Measurements from ENCODE around the gene SPAST.
"Not testable (repeated sequence)": the region's sequence is repeated elsewhere in the genome, so short reads cannot be mapped to it uniquely, and the experiment has no call there.

SPAST gene, protein sequence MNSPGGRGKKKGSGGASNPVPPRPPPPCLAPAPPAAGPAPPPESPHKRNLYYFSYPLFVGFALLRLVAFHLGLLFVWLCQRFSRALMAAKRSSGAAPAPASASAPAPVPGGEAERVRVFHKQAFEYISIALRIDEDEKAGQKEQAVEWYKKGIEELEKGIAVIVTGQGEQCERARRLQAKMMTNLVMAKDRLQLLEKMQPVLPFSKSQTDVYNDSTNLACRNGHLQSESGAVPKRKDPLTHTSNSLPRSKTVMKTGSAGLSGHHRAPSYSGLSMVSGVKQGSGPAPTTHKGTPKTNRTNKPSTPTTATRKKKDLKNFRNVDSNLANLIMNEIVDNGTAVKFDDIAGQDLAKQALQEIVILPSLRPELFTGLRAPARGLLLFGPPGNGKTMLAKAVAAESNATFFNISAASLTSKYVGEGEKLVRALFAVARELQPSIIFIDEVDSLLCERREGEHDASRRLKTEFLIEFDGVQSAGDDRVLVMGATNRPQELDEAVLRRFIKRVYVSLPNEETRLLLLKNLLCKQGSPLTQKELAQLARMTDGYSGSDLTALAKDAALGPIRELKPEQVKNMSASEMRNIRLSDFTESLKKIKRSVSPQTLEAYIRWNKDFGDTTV
- total RNA-seq: 29.2 to 41.8 (median 33.3) reads per million in 3 donors

DNA sequence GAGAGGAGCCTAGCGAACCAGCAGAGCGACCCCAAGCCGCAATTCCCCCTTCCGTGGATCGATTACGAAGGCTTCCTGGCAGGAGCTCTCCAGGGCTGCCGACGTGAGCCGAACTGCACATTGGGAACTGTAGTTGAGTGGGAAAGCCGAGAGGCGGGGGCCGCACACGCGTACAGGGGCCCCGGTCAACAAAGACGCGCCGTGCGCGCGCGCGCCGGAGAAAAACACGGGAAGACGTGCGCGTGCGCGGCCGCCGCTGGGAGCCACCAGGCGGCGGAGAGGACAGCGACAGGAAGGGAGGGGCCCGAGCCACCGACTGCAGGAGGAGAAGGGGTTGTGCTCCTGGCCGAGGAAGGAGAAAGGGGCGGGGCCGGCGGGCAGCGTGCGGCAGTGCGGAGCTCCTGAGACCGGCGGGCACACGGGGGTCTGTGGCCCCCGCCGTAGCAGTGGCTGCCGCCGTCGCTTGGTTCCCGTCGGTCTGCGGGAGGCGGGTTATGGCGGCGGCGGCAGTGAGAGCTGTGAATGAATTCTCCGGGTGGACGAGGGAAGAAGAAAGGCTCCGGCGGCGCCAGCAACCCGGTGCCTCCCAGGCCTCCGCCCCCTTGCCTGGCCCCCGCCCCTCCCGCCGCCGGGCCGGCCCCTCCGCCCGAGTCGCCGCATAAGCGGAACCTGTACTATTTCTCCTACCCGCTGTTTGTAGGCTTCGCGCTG, at the start of gene SPAST:
TSS of gene SPAST (plus strand) at position 247 of the 711 bp plus-strand sequence. CDS start at position 523, 276 bp downstream.
- peak; percentile 90 to 94 (median 94) for DNase-seq
- peak within 1 kb of the TSS; percentile 69 for H3K4me3 ChIP-seq (ENCODE audit: insufficient read depth, low read depth, low read length, poor library complexity, severe bottlenecking)
- peak within 1 kb of the TSS; percentile 79 for H3K27ac ChIP-seq (ENCODE audit: insufficient read depth, low read length, poor library complexity, severe bottlenecking)
- no peaks in the 10 kb centered on the region for H3K36me3 ChIP-seq (ENCODE audit: control insufficient read depth, insufficient read depth, low read length)
- H3K9me3 ChIP-seq (ENCODE audit: control insufficient read depth, low read length): no peaks in the 10 kb centered on the region
- H3K27me3 ChIP-seq (replicated peaks; ENCODE audit: control insufficient read depth, insufficient read depth, low read length, poor library complexity, severe bottlenecking): no peaks in the 10 kb centered on the region
- peaks cover 8% of the 10 kb centered on the region for H3K4me1 ChIP-seq (ENCODE audit: control insufficient read depth, insufficient read depth, low read length, poor library complexity, severe bottlenecking)

DNA sequence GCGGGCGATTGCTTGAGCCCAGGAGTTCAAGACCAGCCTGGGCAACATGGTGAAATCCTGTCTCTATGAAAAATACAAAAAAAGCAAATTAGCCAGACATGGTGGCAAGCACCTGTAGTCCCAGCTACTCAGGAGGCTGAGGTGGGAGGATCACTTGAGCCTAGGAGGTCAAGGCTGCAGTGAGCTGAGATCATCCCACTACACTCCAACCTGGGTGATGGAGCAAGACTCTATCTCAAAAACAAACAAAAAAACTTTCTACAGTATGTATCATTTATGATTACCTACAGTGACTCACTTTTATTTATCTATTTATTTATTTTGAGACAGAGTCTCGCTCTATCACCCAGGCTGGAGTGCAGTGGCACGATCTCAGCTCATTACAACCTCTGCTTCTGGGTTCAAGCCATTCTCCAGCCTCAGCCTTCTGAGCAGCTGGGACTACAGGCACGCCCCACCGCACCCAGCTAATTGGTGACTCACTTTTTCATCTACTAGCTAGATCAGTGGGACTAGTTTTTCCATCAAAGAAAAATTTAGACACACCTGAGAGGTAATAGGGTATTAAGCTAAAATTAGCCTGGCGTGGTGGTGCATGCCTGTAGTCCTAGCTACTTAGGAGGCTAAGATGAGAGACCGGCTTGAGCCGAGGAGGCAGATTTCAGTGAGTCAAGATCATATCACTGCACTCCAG, 44.4 kb upstream of the SPAST start:
- not testable (repeated sequence) for H3K9me3 ChIP-seq (ENCODE audit: control insufficient read depth, low read length); H3K4me3 ChIP-seq (ENCODE audit: insufficient read depth, low read depth, low read length, poor library complexity, severe bottlenecking); H3K27me3 ChIP-seq (replicated peaks; ENCODE audit: control insufficient read depth, insufficient read depth, low read length, poor library complexity, severe bottlenecking); H3K27ac ChIP-seq (ENCODE audit: insufficient read depth, low read length, poor library complexity, severe bottlenecking); H3K4me1 ChIP-seq (ENCODE audit: control insufficient read depth, insufficient read depth, low read length, poor library complexity, severe bottlenecking); H3K36me3 ChIP-seq (ENCODE audit: control insufficient read depth, insufficient read depth, low read length); DNase-seq

DNA sequence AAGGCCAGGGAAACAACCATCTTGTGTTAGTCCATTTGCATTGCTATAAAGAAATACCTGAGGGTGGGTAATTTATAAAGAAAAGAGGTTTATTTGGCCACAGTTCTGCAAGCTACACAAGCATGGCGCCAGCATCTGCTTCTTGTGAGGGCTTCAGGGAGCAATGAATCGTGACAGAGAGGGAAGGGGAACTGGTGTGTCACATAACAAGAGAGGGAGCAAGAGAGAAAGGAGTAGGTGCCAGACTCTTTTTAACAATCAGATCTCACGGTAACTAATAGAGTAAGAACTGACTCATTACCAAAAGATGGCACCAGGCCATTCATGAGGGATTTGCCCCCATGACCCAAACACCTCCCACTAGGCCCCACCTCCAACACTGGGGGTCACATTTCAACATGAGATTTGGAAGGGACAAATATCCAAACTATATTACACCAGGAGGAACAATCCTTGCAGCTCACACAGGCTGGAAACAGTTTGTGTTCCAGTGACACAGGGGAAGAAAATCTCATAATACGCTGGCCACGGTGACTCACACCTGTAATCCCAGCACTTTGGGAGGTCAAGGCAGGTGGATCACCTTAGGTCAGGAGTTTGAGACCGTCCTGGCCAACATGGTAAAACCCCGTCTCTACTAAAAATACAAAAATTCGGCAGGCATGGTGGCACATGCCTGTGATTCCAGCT, 29.0 kb upstream of the SPAST start:
- H3K4me3 ChIP-seq (ENCODE audit: insufficient read depth, low read depth, low read length, poor library complexity, severe bottlenecking); H3K27me3 ChIP-seq (replicated peaks; ENCODE audit: control insufficient read depth, insufficient read depth, low read length, poor library complexity, severe bottlenecking); H3K4me1 ChIP-seq (ENCODE audit: control insufficient read depth, insufficient read depth, low read length, poor library complexity, severe bottlenecking); H3K36me3 ChIP-seq (ENCODE audit: control insufficient read depth, insufficient read depth, low read length); H3K27ac ChIP-seq (ENCODE audit: insufficient read depth, low read length, poor library complexity, severe bottlenecking); H3K9me3 ChIP-seq (ENCODE audit: control insufficient read depth, low read length); DNase-seq: not testable (repeated sequence)

DNA sequence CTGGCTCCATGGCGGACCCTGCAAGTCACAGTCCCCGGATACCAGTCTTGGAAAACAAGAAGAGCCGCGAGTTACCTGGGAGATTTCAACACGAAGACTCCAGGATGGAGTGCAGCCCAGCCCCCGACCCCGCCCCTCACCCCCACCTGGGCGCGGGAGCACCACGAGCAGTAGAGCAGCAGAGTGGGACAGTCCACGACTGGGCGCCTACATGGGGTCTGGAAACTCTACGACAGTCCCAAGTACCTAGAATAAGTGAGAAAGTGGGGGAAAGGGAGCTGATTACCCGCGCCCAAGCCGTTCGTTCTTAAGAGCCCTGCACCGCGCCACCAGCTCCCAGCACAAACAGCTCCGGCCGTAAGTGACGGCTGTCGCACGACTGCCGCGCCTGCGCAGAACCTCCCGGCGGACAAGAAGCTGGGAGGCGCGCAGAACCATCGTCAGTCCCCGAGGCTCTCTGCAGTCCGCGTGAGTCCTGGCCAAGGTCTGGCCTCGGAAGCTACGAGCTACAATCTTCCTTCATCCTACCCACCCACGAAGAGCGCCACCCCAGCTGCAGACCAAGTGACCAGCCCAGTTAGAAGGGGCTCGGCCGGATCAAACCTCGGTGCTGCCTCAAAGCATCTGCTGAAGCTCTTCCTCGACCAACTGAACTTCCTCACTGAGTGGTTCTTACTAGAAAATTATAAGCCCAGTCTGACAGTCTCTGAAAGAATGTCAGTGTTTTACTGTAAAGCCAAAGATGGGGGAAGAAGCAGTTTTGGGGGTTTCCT, 23.7 kb upstream of the SPAST start, which contains the start of gene DPY30:
TSS of gene DPY30 (minus strand) at position 359 of the 773 bp plus-strand sequence. CDS start at position 10, 349 bp downstream.
- DNase-seq: peak; percentile 77 to 83 (median 80)
- Histone ChIP-seq H3K27ac (ENCODE audit: insufficient read depth, low read length, poor library complexity, severe bottlenecking) (peak within 1 kb of the TSS; percentile 70), H3K9me3 (ENCODE audit: control insufficient read depth, low read length) (no peaks in the 10 kb centered on the region), H3K4me1 (ENCODE audit: control insufficient read depth, insufficient read depth, low read length, poor library complexity, severe bottlenecking) (no peaks in the 10 kb centered on the region), H3K36me3 (ENCODE audit: control insufficient read depth, insufficient read depth, low read length) (no peaks in the 10 kb centered on the region), H3K27me3 (replicated peaks; ENCODE audit: control insufficient read depth, insufficient read depth, low read length, poor library complexity, severe bottlenecking) (no peaks in the 10 kb centered on the region), H3K4me3 (ENCODE audit: insufficient read depth, low read depth, low read length, poor library complexity, severe bottlenecking) (peak within 1 kb of the TSS; percentile 58)

DNA sequence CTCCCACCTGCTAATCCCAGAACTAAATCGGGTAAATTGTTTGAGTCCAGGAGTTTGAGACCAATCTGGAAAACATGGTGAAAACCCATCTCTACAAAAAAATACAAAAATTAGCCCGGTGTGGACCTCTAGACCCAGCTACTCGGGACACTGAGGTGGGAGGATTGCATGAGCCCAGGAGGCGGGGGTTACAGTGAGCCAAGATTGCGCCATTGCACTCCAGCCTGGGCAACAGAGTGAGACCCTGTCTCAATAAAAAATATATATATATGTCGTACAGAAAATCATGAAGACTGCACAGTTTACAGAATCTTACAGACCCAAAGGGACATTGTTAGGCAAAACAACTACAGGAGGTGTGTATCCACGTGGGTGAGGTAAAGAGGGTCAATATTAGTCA, 19.8 kb upstream of the SPAST start:
- Histone ChIP-seq H3K27ac (ENCODE audit: insufficient read depth, low read length, poor library complexity, severe bottlenecking) (no peak overlapping the region), H3K9me3 (ENCODE audit: control insufficient read depth, low read length) (no peaks in the 10 kb centered on the region), H3K27me3 (replicated peaks; ENCODE audit: control insufficient read depth, insufficient read depth, low read length, poor library complexity, severe bottlenecking) (no peaks in the 10 kb centered on the region), H3K4me1 (ENCODE audit: control insufficient read depth, insufficient read depth, low read length, poor library complexity, severe bottlenecking) (no peaks in the 10 kb centered on the region), H3K4me3 (ENCODE audit: insufficient read depth, low read depth, low read length, poor library complexity, severe bottlenecking) (no peak overlapping the region), H3K36me3 (ENCODE audit: control insufficient read depth, insufficient read depth, low read length) (no peaks in the 10 kb centered on the region)
- no peak for DNase-seq

DNA sequence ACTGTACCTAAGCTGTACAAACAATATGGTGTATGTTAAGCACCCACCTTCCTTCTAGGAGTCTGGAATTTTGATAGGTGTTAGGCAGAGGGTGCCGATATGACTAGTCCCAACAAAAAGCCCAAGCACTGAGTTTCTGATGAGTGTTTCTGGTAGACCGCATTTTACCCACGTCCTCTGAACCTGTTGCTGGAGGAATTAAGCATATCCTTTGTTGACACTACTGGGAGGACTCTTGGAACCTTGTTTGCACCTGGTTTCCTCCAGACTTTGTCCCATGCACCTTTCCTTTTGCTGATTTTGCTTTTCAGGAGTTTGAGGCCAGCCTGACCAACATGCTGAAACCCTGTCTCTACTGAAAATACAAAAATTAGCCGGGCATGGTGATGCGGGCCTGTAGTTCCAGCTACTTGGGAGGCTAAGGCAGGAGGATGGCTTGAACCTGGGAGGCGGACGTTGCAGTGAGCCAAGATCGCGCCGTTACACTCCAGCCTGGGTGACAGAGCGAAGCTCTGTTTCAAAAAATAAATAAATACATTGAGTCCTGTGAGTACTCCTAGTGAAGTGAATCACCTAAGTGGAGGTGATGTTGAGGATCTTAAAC, 11.4 kb upstream of the SPAST start:
- H3K27me3 ChIP-seq (replicated peaks; ENCODE audit: control insufficient read depth, insufficient read depth, low read length, poor library complexity, severe bottlenecking): no peaks in the 10 kb centered on the region
- no peak for DNase-seq

DNA sequence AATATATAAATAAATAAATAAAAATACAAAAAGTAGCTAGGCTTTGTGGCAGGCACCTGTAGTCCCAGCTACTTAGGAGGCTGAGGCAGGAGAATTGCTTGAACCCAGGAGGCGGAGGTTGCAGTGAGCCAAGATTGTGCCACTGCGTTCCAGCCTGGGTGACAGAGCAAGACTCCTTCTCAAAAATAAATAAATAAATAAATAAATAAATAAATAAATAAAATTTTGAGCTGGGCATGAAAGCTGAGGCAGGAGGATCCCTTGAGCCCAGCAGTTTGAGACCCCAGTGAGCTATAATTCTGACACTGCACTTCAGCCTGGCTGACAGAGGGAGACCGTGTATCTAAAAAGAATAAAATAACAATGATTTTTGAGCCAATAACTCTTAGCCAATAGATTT, 8.8 kb upstream of the SPAST start:
- H3K27me3 ChIP-seq (replicated peaks; ENCODE audit: control insufficient read depth, insufficient read depth, low read length, poor library complexity, severe bottlenecking); H3K36me3 ChIP-seq (ENCODE audit: control insufficient read depth, insufficient read depth, low read length); H3K4me3 ChIP-seq (ENCODE audit: insufficient read depth, low read depth, low read length, poor library complexity, severe bottlenecking); H3K4me1 ChIP-seq (ENCODE audit: control insufficient read depth, insufficient read depth, low read length, poor library complexity, severe bottlenecking); DNase-seq; H3K9me3 ChIP-seq (ENCODE audit: control insufficient read depth, low read length); H3K27ac ChIP-seq (ENCODE audit: insufficient read depth, low read length, poor library complexity, severe bottlenecking): not testable (repeated sequence)

More for the DNA sequence above, 11.4 kb upstream of the SPAST start:
- Histone ChIP-seq H3K4me1 (ENCODE audit: control insufficient read depth, insufficient read depth, low read length, poor library complexity, severe bottlenecking) (no peaks in the 10 kb centered on the region), H3K27ac (ENCODE audit: insufficient read depth, low read length, poor library complexity, severe bottlenecking) (no peak overlapping the region), H3K9me3 (ENCODE audit: control insufficient read depth, low read length) (no peaks in the 10 kb centered on the region), H3K36me3 (ENCODE audit: control insufficient read depth, insufficient read depth, low read length) (no peaks in the 10 kb centered on the region), H3K4me3 (ENCODE audit: insufficient read depth, low read depth, low read length, poor library complexity, severe bottlenecking) (no peak overlapping the region)

DNA sequence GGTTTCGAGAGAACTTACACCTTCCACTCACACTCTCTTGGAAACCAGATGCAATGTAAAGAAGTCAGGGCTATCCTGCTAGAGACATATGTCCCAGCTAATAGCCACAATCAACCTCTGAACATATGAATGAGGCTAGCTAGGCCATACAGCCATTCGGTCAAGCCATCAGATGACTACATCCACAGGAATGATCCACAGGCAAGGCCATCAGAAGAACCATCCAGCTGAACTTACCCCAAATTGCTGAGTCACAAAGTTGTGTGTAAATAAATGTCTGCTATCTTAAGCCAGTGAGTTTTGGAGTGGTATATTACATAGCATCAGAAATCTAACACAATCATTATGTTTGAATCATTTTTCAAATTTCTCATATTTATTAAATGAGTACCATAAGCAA, 5.2 kb upstream of the SPAST start:
- H3K36me3 ChIP-seq (ENCODE audit: control insufficient read depth, insufficient read depth, low read length): no peaks in the 10 kb centered on the region
- no peaks in the 10 kb centered on the region for H3K27me3 ChIP-seq (replicated peaks; ENCODE audit: control insufficient read depth, insufficient read depth, low read length, poor library complexity, severe bottlenecking)
- no peak overlapping the region for H3K27ac ChIP-seq (ENCODE audit: insufficient read depth, low read length, poor library complexity, severe bottlenecking)
- H3K4me1 ChIP-seq (ENCODE audit: control insufficient read depth, insufficient read depth, low read length, poor library complexity, severe bottlenecking): peaks cover 3% of the 10 kb centered on the region
- DNase-seq: no peak
- no peak overlapping the region for H3K4me3 ChIP-seq (ENCODE audit: insufficient read depth, low read depth, low read length, poor library complexity, severe bottlenecking)
- H3K9me3 ChIP-seq (ENCODE audit: control insufficient read depth, low read length): no peaks in the 10 kb centered on the region
